Left lung (tissue), 10 donors: ENCODE data around the gene NPHP1. TPM values are rescaled to one million over a fixed set of nuclear protein-coding genes. Genes with fewer than 3 reads are reported as not detected.
"Not testable (repeated sequence)": the region's sequence is repeated elsewhere in the genome, so short reads cannot be mapped to it uniquely, and the experiment has no call there.

Source experiments
- ATAC-seq: fragments of 200-7000 bp; cut with Tn5 transposase; one replicate; pipeline ENCODE4 v1.9.1; 2020; ENCODE audit warnings: moderate library complexity
- DNase-seq, 4 donors: peaks; one replicate each; pipeline ENCODE4 v3.0.0-alpha.2; 2013 to 2020
- H3K27ac ChIP-seq, 2 donors: fragments of 200-600 bp; sonication (generic) in 1 of 2; one replicate each; pipeline versions ENCODE4 v1.5.0 to v1.8.0; 2020 to 2021
- H3K27me3 ChIP-seq, 2 donors: fragments of 200-600 bp; sonication (generic) in 1 of 2; one replicate each; pipeline versions ENCODE4 v1.5.0 to v1.8.0; 2020 to 2021
- H3K36me3 ChIP-seq, 2 donors: fragments of 200-600 bp; sonication (generic) in 1 of 2; one replicate each; pipeline versions ENCODE4 v1.5.0 to v1.8.0; 2020 to 2021
- H3K4me1 ChIP-seq, 2 donors: fragments of 200-600 bp; one replicate each; pipeline ENCODE4 v1.8.0; 2021
- H3K4me3 ChIP-seq, 2 donors: fragments of 200-600 bp; sonication (generic) in 1 of 2; one replicate each; pipeline versions ENCODE4 v1.5.0 to v1.8.0; 2020 to 2021; ENCODE audit warnings: mild to moderate bottlenecking in 1 of 2
- H3K9me3 ChIP-seq, 2 donors: fragments of 200-600 bp; sonication (generic) in 1 of 2; one replicate each; pipeline versions ENCODE4 v1.5.0 to v1.8.0; 2020 to 2021
- intact Hi-C, 2 donors: fragments of 100-400 bp; cut with DNase I; formaldehyde crosslinking; loops; one replicate each; pipeline versions ENCODE4 v1.11.2 to v1.14.2; 2022
- polyA plus RNA-seq, 6 donors: library from polyadenylated mRNA; unstranded; fragments of 120-200 nt; gene quantifications; one replicate each; pipeline ENCODE4 v1.2.1, GENCODE V29; 2013; ENCODE audit not compliant: insufficient read length in 6 of 6
- total RNA-seq, 2 donors: library from RNA; stranded (reverse); fragmentation: NEBNext Ultra II Directional; extraction: Animal tissue kit (Norgen Biotek cat#: 25700); gene quantifications; one replicate each; pipeline ENCODE4 v1.2.1, GENCODE V29; 2021
- TF ChIP-seq, protein P1 (sequence below), 2 donors: fragments of 200-600 bp; sonication (generic) in 1 of 2; IDR thresholded peaks; one replicate each; pipeline versions ENCODE4 v1.5.0 to v1.8.0; 2021; ENCODE audit warnings: antibody characterized with exemption in 2 of 2
- donor health status: DM: no; HTN: yes; CAD: no.
- donor health status: DM: no; HTN: no; CAD: no.

NPHP1 gene
- total and polyA plus RNA-seq, 8 donors: 5.3 to 19.2 (median 13.5) TPM

DNA sequence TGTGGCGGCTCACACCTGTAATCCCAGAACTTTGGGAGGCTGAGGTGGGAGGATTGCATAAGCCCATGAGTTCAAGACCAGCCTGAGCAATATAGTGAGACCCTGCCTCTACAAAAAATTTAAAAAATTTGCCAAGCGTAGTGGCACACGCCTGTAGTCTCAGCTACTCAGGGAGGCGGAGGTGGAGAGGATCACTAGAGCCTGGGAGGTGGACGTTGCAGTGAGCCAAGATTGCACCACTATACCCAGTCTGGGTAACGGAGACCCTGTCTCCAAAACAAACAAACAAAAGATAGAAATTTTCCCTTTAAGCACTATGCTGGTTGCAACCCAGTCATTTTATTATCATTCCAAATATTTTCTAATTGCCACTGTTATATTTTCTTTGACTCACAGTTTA is 32.3 kb downstream of the NPHP1 start:
- no peaks in the 10 kb centered on the region for H3K27me3 ChIP-seq
- H3K4me1 ChIP-seq: no peaks in the 10 kb centered on the region
- intact Hi-C loops: no loop called here
- TF ChIP-seq, protein P1, sequence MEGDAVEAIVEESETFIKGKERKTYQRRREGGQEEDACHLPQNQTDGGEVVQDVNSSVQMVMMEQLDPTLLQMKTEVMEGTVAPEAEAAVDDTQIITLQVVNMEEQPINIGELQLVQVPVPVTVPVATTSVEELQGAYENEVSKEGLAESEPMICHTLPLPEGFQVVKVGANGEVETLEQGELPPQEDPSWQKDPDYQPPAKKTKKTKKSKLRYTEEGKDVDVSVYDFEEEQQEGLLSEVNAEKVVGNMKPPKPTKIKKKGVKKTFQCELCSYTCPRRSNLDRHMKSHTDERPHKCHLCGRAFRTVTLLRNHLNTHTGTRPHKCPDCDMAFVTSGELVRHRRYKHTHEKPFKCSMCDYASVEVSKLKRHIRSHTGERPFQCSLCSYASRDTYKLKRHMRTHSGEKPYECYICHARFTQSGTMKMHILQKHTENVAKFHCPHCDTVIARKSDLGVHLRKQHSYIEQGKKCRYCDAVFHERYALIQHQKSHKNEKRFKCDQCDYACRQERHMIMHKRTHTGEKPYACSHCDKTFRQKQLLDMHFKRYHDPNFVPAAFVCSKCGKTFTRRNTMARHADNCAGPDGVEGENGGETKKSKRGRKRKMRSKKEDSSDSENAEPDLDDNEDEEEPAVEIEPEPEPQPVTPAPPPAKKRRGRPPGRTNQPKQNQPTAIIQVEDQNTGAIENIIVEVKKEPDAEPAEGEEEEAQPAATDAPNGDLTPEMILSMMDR (IDR thresholded peaks at IDR 0.05): no peak
- H3K4me3 ChIP-seq: no peak overlapping the region
- H3K27ac ChIP-seq: no peak overlapping the region
- no peaks in the 10 kb centered on the region for H3K9me3 ChIP-seq
- DNase-seq (no peak), ATAC-seq (no peak)
- H3K36me3 ChIP-seq: no peaks in the 10 kb centered on the region

DNA sequence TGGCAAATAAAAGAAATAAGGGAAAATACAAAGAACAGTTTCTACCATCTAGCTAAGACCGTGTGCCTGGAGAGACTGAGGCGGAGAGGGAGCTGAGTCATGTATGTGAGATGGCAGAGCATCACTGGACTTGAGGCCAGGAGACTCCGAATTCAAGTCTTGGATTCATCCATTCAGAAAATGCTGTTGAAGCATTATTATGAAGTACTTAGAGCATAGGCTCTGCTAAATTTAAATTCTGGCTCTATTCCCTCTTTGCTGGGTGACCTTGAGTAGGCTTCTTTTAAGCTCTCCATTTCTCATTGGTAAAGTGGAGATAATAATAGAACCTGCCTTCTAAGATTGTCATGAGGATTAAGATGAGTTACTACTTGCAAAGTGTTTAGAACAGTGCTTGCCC is 34.7 kb downstream of the NPHP1 start:
- no peaks in the 10 kb centered on the region for H3K27me3 ChIP-seq
- no peak overlapping the region for H3K4me3 ChIP-seq
- H3K9me3 ChIP-seq: no peaks in the 10 kb centered on the region
- H3K4me1 ChIP-seq: no peaks in the 10 kb centered on the region
- DNase-seq (no peak), ATAC-seq (no peak)
- TF ChIP-seq, protein P1 (IDR thresholded peaks at IDR 0.05): no peak
- H3K27ac ChIP-seq: no peak overlapping the region
- intact Hi-C loops: no loop called here
- no peaks in the 10 kb centered on the region for H3K36me3 ChIP-seq

- ATAC-seq (peak; percentile 15), DNase-seq (no peak)
- H3K27me3 ChIP-seq: no peaks in the 10 kb centered on the region
- H3K4me1 ChIP-seq: no peaks in the 10 kb centered on the region
- TF ChIP-seq, protein P1 (IDR thresholded peaks at IDR 0.05): no peak
- intact Hi-C loops: no loop called here
- no peaks in the 10 kb centered on the region for H3K36me3 ChIP-seq
- H3K4me3 ChIP-seq: no peak overlapping the region
- H3K27ac ChIP-seq: no peak overlapping the region
- H3K9me3 ChIP-seq: no peaks in the 10 kb centered on the region
Observed at GRCh38 chr2:110167326-110168000, 37.4 kb downstream of the NPHP1 start.

DNA sequence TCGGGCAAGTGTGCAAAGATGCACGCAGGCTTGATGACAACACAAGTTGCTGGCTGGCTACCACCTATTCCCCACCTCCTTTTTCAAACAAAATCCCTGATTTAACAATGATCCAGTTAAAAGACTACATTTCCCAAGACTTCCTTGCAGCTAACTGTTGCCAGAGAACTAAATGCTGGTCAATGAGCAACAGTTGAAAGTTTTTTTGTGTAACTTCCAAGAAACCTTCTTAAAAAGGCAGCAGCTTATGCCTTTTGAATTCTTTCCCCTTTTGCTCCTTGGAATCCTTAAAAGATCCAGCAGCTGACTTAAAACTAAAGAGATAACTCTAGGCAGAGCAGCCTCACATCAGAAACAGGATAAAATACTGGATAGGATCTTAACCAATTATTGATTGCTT is 38.5 kb downstream of the NPHP1 start:
- TF ChIP-seq, protein P1 (IDR thresholded peaks at IDR 0.05): no peak
- no peaks in the 10 kb centered on the region for H3K9me3 ChIP-seq
- no peaks in the 10 kb centered on the region for H3K36me3 ChIP-seq
- H3K4me1 ChIP-seq: no peaks in the 10 kb centered on the region
- ATAC-seq (no peak), DNase-seq (no peak)
- no peak overlapping the region for H3K4me3 ChIP-seq
- no peaks in the 10 kb centered on the region for H3K27me3 ChIP-seq
- intact Hi-C loops: no loop called here
- H3K27ac ChIP-seq: no peak overlapping the region

GRCh38 chr2:110157153-110157793 is 47.5 kb downstream of the NPHP1 start:
- Histone ChIP-seq H3K27ac (peak overlapping the region in 1 of 2 donors; percentile 14), H3K4me3 (no peak overlapping the region), H3K9me3 (peaks cover 0 to 14% of the 10 kb centered on the region in 2 donors), H3K4me1 (peaks cover 0 to 17% of the 10 kb centered on the region in 2 donors), H3K36me3 (no peaks in the 10 kb centered on the region), H3K27me3 (no peaks in the 10 kb centered on the region)
- peak; percentile 93 for ATAC-seq
- intact Hi-C loops: no loop called here
- DNase-seq: peak in 2 of 4 donors; percentile 17 to 54
- TF ChIP-seq, protein P1 (IDR thresholded peaks at IDR 0.05): peak; percentile 71 to 79

DNA sequence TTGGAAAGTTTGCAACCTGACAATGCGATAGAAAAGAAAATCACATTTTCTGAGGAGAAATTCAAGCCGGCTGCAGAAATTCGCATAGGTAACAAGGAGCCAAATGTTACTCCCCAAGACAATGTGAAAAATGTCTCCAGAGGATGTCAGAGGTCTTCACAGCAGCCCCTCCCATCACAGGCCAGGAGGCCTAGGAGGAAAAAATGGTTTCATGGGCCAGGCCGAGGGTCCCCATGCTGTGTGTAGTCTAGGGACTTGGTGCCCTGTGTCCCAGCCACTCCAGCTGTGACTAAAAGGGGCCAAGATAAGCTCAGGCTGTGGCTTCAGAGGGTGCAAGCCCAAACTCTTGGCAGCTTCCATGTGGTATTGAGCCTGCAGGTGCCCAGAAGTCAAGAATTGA is 50.0 kb downstream of the NPHP1 start:
- H3K27me3 ChIP-seq, H3K27ac ChIP-seq, H3K36me3 ChIP-seq, intact Hi-C loops, DNase-seq, ATAC-seq, H3K4me3 ChIP-seq: not testable (repeated sequence)
- Histone ChIP-seq H3K4me1 (peaks cover 0 to 17% of the 10 kb centered on the region in 2 donors), H3K9me3 (peaks cover 0 to 14% of the 10 kb centered on the region in 2 donors)

- ATAC-seq, H3K4me3 ChIP-seq, intact Hi-C loops, H3K27me3 ChIP-seq, DNase-seq, H3K36me3 ChIP-seq, H3K27ac ChIP-seq: not testable (repeated sequence)
- H3K4me1 ChIP-seq: peaks cover 0 to 17% of the 10 kb centered on the region in 2 donors
- H3K9me3 ChIP-seq: peaks cover 0 to 14% of the 10 kb centered on the region in 2 donors
Observed at GRCh38 chr2:110154188-110154587, 50.6 kb downstream of the NPHP1 start.
